Measurements from ENCODE around the gene EIF2B4. TPM values are rescaled to one million over a fixed set of nuclear protein-coding genes. Genes with fewer than 3 reads are reported as not detected.
"Not testable (repeated sequence)": the region's sequence is repeated elsewhere in the genome, so short reads cannot be mapped to it uniquely, and the experiment has no call there.

EIF2B4 gene
- polyA plus RNA-seq, 4 donors, result 31.0 to 45.4 (median 38.0) TPM

DNA sequence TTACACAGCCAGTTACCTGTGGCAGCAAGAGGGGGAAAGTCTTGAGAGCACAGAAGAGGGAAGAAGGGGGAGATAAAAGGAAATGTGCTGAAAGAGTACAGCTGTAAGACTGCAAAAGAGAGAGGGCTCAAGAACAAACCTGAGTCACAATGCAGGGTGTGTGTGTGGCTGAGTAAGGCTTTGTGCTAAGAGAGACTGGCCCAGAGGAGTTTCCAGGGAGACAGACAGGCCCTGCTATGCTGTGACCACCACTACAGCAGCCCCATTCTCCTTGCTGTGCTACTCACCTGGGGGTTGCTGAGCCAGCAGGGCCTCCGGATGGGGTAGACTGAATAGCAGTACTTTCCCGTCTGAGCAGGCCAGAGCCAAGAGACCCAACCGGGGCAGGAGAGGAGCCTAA lies 34.8 kb downstream of the EIF2B4 start:
- WGBS, 3 donors, result 94 to 96% (median 94%) methylated on average over 3 of the region's 3 CpGs
- FAIRE-seq, result no peak
- peaks cover 25 to 77% (median 29%) of the 10 kb centered on the region in 3 donors for H3K36me3 ChIP-seq (ENCODE audit: control insufficient read depth in 3 of 3, insufficient read depth in 2 of 3, low read depth in 1 of 3, low read length in 3 of 3)

DNA sequence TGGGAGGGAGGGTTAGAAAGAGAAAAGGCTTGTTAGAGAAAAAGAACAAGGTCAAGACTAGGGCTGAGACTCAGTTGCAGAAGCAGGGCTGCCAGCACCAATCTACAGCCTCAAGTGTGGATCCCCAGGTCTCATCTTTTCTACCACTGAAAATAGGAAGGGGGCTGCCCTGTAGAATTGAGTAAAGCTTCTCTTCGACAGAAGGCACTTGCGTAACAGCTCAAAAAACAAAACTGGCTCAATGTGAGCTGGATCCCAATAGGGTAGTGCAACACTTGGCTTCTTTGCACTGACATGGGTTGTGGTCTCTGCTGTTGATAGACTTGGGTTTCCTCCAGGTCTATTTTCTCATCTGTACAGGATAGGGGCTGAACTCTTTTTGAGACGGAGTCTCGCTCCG lies 45.4 kb downstream of the EIF2B4 start:
- Histone ChIP-seq H3K27me3 (ENCODE audit: control insufficient read depth in 3 of 3, insufficient read depth in 3 of 3, low read length in 3 of 3) (no peaks in the 10 kb centered on the region), H3K36me3 (ENCODE audit: control insufficient read depth in 3 of 3, insufficient read depth in 2 of 3, low read depth in 1 of 3, low read length in 3 of 3) (peaks cover 5 to 32% (median 18%) of the 10 kb centered on the region in 3 donors), H3K4me1 (ENCODE audit: control insufficient read depth in 3 of 3, insufficient read depth in 2 of 3, low read depth in 1 of 3, low read length in 2 of 3) (peaks cover 3 to 22% (median 12%) of the 10 kb centered on the region in 3 donors), H3K4me3 (ENCODE audit: low read depth in 1 of 3, low read length in 3 of 3) (no peak overlapping the region), H3K9me3 (ENCODE audit: control insufficient read depth in 2 of 2, insufficient read depth in 1 of 2, low read depth in 1 of 2, low read length in 1 of 2) (no peaks in the 10 kb centered on the region), H3K27ac (ENCODE audit: low read depth in 1 of 3, low read length in 2 of 3) (no peak overlapping the region)
- 94 to 97% (median 96%) methylated on average over 5 of the region's 5 CpGs for WGBS, 3 donors
- FAIRE-seq (no peak), DNase-seq (no peak)

More for the DNA sequence above, 34.8 kb downstream of the EIF2B4 start:
- Histone ChIP-seq H3K27ac (ENCODE audit: low read depth in 1 of 3, low read length in 2 of 3) (no peak overlapping the region), H3K4me3 (ENCODE audit: low read depth in 1 of 3, low read length in 3 of 3) (no peak overlapping the region), H3K27me3 (ENCODE audit: control insufficient read depth in 3 of 3, insufficient read depth in 3 of 3, low read length in 3 of 3) (no peaks in the 10 kb centered on the region), H3K4me1 (ENCODE audit: control insufficient read depth in 3 of 3, insufficient read depth in 2 of 3, low read depth in 1 of 3, low read length in 2 of 3) (no peaks in the 10 kb centered on the region), H3K9me3 (ENCODE audit: control insufficient read depth in 2 of 2, insufficient read depth in 1 of 2, low read depth in 1 of 2, low read length in 1 of 2) (no peaks in the 10 kb centered on the region)
- DNase-seq, result no peak

DNA sequence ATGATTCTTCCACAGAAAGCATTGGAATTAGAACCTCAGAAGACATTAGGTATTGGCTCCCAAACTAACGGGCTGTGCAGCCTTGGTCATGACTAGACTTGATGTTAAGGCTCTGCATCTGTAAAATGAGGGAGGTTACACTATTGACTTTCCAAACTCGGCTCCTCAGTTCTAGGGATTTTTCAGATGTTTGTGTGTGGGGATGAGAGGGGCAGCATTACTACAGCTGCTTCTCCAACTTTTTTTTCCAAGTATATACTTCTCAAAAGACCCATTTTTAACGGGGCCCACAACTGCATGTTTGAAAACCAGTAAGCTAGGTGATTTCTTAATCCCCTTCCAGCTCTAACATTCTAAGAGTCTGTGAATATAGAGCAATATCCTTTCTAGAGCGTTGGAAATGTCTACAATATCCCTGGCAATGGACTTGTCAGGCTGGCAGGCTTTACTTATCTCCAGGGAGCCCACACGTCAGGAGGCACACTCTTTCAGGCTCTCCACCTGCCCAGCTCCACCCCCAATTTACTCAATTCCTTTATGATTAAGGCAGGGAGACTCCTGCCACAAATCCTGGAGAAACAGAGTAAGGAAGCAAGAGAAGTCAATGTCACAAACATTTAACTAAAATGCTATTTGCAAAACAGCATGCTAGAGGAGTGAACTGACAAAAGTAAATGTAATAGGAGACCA lies 46.4 kb downstream of the EIF2B4 start:
- WGBS, 3 donors, result 8 to 17% (median 14%) methylated on average over 5 of the region's 5 CpGs
- Histone ChIP-seq H3K9me3 (ENCODE audit: control insufficient read depth in 2 of 2, insufficient read depth in 1 of 2, low read depth in 1 of 2, low read length in 1 of 2) (no peaks in the 10 kb centered on the region), H3K36me3 (ENCODE audit: control insufficient read depth in 3 of 3, insufficient read depth in 2 of 3, low read depth in 1 of 3, low read length in 3 of 3) (peaks cover 5 to 25% (median 13%) of the 10 kb centered on the region in 3 donors), H3K4me1 (ENCODE audit: control insufficient read depth in 3 of 3, insufficient read depth in 2 of 3, low read depth in 1 of 3, low read length in 2 of 3) (peaks cover 3 to 22% (median 12%) of the 10 kb centered on the region in 3 donors), H3K4me3 (ENCODE audit: low read depth in 1 of 3, low read length in 3 of 3) (peak overlapping the region; percentile 75 to 90 (median 84)), H3K27me3 (ENCODE audit: control insufficient read depth in 3 of 3, insufficient read depth in 3 of 3, low read length in 3 of 3) (no peaks in the 10 kb centered on the region), H3K27ac (ENCODE audit: low read depth in 1 of 3, low read length in 2 of 3) (peak overlapping the region; percentile 86 to 94 (median 91))
- FAIRE-seq, result no peak
- DNase-seq, result peak; percentile 18 to 50

DNA sequence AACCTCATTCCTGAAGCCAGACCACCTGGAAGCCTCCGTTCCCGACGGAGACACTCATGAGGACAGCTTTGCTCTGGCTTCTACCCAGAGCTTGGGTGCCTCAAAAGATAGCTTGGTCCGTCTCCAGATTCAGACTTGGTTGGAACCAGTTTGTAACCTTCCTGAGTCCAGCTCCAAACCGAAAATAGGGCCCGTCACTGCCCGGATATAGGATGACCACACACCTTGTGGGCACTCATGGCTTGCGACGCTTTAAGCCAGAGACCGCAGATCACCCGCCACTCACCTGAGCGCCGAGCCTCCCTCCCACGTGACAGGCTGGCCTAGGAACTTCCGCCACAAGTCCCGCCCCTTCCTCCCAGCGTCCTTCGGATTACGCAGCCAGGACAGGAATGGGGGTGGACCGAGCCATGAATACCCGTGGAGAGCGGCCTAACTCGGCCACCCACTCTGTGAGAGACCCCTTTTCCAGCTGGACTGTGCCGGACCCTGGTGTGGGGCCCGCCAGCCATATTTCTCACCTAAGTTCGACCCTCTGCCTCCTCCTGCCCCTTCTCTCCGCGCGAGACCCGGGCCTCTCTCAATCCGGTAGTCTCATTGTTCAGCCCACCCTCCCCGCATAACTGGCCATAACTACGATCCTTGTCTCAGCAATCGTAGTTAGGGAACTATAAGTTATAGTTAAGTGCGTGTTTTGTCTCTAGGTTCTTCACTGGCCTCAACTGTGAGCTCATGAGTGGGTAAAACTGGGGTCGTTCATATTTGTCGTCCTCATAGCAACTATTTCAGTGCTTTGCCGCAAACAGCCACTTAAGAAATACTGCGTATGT lies 47.2 kb downstream of the EIF2B4 start, which contains the start of gene MPV17:
TSS of gene MPV17 (minus strand) at position 332 of the 830 bp plus-strand sequence. CDS start 580 bp downstream, outside the sequence.
- FAIRE-seq (no peak), DNase-seq (peak; percentile 96)
- Histone ChIP-seq H3K9me3 (ENCODE audit: control insufficient read depth in 2 of 2, insufficient read depth in 1 of 2, low read depth in 1 of 2, low read length in 1 of 2) (no peaks in the 10 kb centered on the region), H3K27ac (ENCODE audit: low read depth in 1 of 3, low read length in 2 of 3) (peak within 1 kb of the TSS; percentile 86 to 94 (median 91)), H3K4me3 (ENCODE audit: low read depth in 1 of 3, low read length in 3 of 3) (peak within 1 kb of the TSS; percentile 75 to 90 (median 84)), H3K36me3 (ENCODE audit: control insufficient read depth in 3 of 3, insufficient read depth in 2 of 3, low read depth in 1 of 3, low read length in 3 of 3) (peaks cover 5 to 21% (median 10%) of the 10 kb centered on the region in 3 donors), H3K27me3 (ENCODE audit: control insufficient read depth in 3 of 3, insufficient read depth in 3 of 3, low read length in 3 of 3) (no peaks in the 10 kb centered on the region), H3K4me1 (ENCODE audit: control insufficient read depth in 3 of 3, insufficient read depth in 2 of 3, low read depth in 1 of 3, low read length in 2 of 3) (peaks cover 3 to 22% (median 12%) of the 10 kb centered on the region in 3 donors)
- WGBS, 3 donors, result 0 to 1% (median 0%) methylated on average over 39 of the region's 39 CpGs

DNA sequence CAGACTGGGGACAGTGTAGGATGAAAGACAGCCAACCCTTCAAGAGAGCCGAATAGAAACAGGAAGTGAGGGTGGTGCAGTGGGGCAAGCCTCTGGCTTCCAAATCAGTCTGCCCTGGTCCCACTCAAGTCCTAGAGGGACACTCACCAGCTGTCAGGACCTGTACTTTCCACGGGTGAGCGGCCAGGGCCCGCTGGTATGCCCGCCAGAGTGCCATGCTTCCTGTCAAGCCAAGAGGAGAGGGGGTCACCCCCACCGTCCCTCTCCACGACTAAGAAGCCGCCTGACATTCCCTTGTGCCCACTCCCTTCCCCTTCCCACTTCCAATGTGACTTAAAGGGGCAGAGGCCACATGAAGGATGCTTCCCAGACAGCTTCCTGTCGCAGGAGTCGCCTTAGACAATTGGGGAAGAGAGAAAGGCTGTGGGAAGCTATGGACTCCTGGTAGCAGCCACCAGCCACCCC lies 47.8 kb downstream of the EIF2B4 start:
- WGBS, 3 donors, result 1% methylated on average over 10 of the region's 10 CpGs
- peak overlapping the region in 2 of 3 donors; percentile 91 to 94 for H3K27ac ChIP-seq (ENCODE audit: low read depth in 1 of 3, low read length in 2 of 3)
- FAIRE-seq, result no peak

DNA sequence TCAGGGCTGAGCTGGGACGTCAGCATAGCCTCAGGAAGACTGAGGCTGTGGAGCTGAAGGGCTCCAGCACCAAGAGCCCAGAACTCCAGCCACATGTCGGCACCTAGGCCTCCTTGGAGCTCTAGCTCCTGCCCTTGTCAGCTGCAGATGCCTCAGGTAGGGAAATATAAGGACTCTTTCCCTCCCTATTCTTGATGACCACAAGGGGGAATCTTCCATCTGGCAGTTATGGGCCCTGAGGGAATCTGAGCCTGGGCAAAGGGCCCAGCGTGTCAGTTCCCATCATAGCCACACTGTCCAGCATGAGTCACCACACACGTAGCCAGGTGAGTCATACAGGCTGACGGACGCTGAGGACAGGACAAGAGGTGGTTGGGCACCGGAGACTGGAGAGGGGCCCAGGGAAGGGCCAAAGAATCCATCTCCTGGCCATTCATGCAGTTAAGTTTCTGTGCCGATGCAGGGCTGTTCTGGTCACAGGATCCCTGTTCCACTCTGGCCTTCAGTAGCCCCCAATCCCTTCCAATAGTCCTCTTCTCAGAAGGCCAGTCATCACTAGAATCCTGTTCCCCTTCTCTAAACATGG lies 49.1 kb downstream of the EIF2B4 start:
- H3K4me3 ChIP-seq (ENCODE audit: low read depth in 1 of 3, low read length in 3 of 3), result peak overlapping the region in 1 of 3 donors; percentile 90
- DNase-seq, result peak; percentile 86 to 87
- H3K27me3 ChIP-seq (ENCODE audit: control insufficient read depth in 3 of 3, insufficient read depth in 3 of 3, low read length in 3 of 3), result no peaks in the 10 kb centered on the region
- peaks cover 3 to 22% (median 12%) of the 10 kb centered on the region in 3 donors for H3K4me1 ChIP-seq (ENCODE audit: control insufficient read depth in 3 of 3, insufficient read depth in 2 of 3, low read depth in 1 of 3, low read length in 2 of 3)
- H3K36me3 ChIP-seq (ENCODE audit: control insufficient read depth in 3 of 3, insufficient read depth in 2 of 3, low read depth in 1 of 3, low read length in 3 of 3), result peaks cover 0 to 21% (median 2%) of the 10 kb centered on the region in 3 donors
- H3K9me3 ChIP-seq (ENCODE audit: control insufficient read depth in 2 of 2, insufficient read depth in 1 of 2, low read depth in 1 of 2, low read length in 1 of 2), result no peaks in the 10 kb centered on the region
- peak overlapping the region in 1 of 3 donors; percentile 91 for H3K27ac ChIP-seq (ENCODE audit: low read depth in 1 of 3, low read length in 2 of 3)
- 45 to 59% (median 58%) methylated on average over 8 of the region's 8 CpGs for WGBS, 3 donors
- no peak for FAIRE-seq

More for the DNA sequence above, 47.8 kb downstream of the EIF2B4 start:
- peaks cover 5 to 20% (median 10%) of the 10 kb centered on the region in 3 donors for H3K36me3 ChIP-seq (ENCODE audit: control insufficient read depth in 3 of 3, insufficient read depth in 2 of 3, low read depth in 1 of 3, low read length in 3 of 3)
- no peaks in the 10 kb centered on the region for H3K9me3 ChIP-seq (ENCODE audit: control insufficient read depth in 2 of 2, insufficient read depth in 1 of 2, low read depth in 1 of 2, low read length in 1 of 2)
- peak overlapping the region; percentile 75 to 90 (median 84) for H3K4me3 ChIP-seq (ENCODE audit: low read depth in 1 of 3, low read length in 3 of 3)
- H3K4me1 ChIP-seq (ENCODE audit: control insufficient read depth in 3 of 3, insufficient read depth in 2 of 3, low read depth in 1 of 3, low read length in 2 of 3), result peaks cover 3 to 22% (median 12%) of the 10 kb centered on the region in 3 donors
- H3K27me3 ChIP-seq (ENCODE audit: control insufficient read depth in 3 of 3, insufficient read depth in 3 of 3, low read length in 3 of 3), result no peaks in the 10 kb centered on the region
- peak in 1 of 2 donors; percentile 56 for DNase-seq

DNA sequence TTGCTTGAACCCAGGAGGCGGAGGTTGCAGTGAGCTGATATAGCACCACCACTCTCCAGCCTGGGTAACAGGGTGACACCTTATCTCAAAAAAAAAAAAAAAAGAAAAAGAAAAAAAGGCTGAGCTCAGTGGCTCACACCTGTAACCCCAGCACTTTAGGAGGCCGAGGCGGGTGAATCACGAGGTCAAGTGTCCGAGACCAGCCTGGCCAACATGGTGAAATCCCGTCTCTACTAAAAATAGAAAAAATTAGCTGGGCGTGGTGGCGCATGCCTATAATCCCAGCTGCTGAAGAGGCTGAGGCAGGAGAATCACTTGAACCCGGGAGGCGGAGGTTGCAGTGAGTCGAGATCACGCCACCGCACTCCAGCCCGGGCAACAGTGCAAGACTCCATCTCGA lies 50.3 kb downstream of the EIF2B4 start:
- not testable (repeated sequence) for DNase-seq; H3K4me3 ChIP-seq (ENCODE audit: low read depth in 1 of 3, low read length in 3 of 3); H3K9me3 ChIP-seq (ENCODE audit: control insufficient read depth in 2 of 2, insufficient read depth in 1 of 2, low read depth in 1 of 2, low read length in 1 of 2); H3K27ac ChIP-seq (ENCODE audit: low read depth in 1 of 3, low read length in 2 of 3); FAIRE-seq; H3K27me3 ChIP-seq (ENCODE audit: control insufficient read depth in 3 of 3, insufficient read depth in 3 of 3, low read length in 3 of 3)
- H3K4me1 ChIP-seq (ENCODE audit: control insufficient read depth in 3 of 3, insufficient read depth in 2 of 3, low read depth in 1 of 3, low read length in 2 of 3), result peaks cover 3 to 22% (median 12%) of the 10 kb centered on the region in 3 donors
- H3K36me3 ChIP-seq (ENCODE audit: control insufficient read depth in 3 of 3, insufficient read depth in 2 of 3, low read depth in 1 of 3, low read length in 3 of 3), result peaks cover 0 to 27% (median 0%) of the 10 kb centered on the region in 3 donors
- WGBS, 3 donors, result 94 to 96% (median 96%) methylated on average over 15 of the region's 15 CpGs
